Epithelial cell of esophagus (primary cell): ENCODE data around the gene HSPA9.
A peak's percentile ranks its signal among the peaks of the same experiment; 100 is the strongest.

Source experiments
- DNase-seq: peaks from one replicate; pipeline ENCODE4 v3.0.0; 2010; ENCODE audit warnings: low read depth
- H3K4me3 ChIP-seq: 2 replicates; pipeline ENCODE4 v1.5.1; 2011; ENCODE audit warnings: mild to moderate bottlenecking, low read length, control low read depth
- TF ChIP-seq, protein P1 (sequence below): IDR thresholded peaks from 2 replicates; pipeline ENCODE4 v1.5.1; 2011; ENCODE audit warnings: low read depth, mild to moderate bottlenecking, low read length, control low read depth, inconsistent platforms; ENCODE audit not compliant: insufficient read depth; ENCODE audit errors: missing control alignments

Gene HSPA9

DNA sequence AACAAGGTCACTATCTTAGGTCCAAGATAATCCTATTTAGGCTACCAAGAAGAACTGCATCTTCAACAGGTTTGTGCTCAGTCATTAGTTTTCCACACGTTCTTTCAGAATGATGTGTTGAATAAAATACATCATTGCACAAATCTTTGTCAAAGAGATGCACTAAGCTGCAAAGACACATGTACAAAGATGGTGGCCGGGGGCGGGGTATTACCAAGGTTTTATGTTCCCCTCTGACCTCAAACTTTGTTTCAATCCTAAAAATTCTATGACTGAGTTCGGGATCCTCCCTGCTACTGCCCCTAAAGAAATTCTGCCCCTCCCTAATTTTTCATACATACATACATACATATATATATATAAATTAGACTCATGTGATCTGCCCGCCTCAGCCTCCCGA is 14.2 kb downstream of the HSPA9 start:
- TF ChIP-seq, protein P1, sequence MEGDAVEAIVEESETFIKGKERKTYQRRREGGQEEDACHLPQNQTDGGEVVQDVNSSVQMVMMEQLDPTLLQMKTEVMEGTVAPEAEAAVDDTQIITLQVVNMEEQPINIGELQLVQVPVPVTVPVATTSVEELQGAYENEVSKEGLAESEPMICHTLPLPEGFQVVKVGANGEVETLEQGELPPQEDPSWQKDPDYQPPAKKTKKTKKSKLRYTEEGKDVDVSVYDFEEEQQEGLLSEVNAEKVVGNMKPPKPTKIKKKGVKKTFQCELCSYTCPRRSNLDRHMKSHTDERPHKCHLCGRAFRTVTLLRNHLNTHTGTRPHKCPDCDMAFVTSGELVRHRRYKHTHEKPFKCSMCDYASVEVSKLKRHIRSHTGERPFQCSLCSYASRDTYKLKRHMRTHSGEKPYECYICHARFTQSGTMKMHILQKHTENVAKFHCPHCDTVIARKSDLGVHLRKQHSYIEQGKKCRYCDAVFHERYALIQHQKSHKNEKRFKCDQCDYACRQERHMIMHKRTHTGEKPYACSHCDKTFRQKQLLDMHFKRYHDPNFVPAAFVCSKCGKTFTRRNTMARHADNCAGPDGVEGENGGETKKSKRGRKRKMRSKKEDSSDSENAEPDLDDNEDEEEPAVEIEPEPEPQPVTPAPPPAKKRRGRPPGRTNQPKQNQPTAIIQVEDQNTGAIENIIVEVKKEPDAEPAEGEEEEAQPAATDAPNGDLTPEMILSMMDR, result no peak
- DNase-seq, result no peak
- H3K4me3 ChIP-seq, result no peak overlapping the region

DNA sequence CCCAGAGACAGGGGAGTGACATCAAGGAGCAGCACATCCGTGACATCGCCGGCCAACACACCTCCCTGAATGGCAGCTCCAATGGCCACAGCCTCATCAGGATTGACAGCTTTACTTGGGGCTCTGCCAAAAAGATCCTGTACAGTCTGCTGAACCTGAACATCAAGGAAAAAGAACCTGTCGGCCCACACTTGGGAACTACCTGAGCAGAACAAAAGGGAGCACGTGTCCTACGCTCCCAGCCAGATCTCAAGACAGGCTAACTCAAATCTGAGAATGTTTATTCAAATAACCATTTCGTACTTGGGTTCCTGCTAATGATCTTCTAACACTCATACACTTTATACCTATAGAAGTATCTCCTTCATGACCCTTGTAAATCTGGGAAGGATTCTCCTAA is 15.3 kb downstream of the HSPA9 start:
- H3K4me3 ChIP-seq, result no peak overlapping the region
- TF ChIP-seq, protein P1, result no peak
- DNase-seq, result peak; percentile 86

DNA sequence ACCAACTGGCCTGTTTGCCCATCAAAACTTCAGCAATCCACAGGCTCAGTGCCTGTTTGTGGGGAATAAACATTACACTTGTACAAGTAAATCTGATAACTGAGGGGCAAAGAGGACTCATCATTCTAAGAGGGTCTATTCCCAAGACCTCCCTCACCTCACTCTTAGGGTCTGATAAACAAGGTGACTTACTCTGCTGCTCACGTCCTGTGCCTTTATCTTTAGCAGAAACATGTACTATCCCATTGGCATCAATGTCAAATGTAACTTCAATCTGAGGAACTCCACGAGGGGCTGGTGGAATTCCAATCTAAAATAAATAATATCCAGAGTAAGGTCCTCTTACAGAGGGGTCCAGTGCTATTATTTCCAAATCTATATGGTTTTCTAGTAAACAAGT is 17.5 kb downstream of the HSPA9 start:
- TF ChIP-seq, protein P1, result no peak
- no peak overlapping the region for H3K4me3 ChIP-seq
- no peak for DNase-seq

DNA sequence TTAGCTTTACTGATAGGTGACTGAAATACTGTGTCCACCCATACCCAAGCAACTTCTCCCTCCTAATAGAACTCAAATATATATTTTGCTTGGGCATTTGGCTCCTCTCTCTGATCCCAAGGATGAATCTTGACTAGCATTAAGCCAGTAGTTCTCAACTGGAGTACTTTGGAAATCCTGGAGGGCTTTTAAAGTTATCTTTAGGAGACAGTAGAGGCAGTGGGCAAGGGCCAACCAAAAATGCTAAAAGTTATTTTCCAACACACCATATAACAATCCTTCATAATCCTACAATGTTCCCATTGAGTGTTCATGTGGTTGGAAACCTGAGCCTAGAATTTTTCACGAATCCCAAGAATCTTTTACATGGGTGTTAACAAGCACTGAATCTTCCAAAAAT is 21.1 kb downstream of the HSPA9 start:
- TF ChIP-seq, protein P1, result no peak
- no peak for DNase-seq
- no peak overlapping the region for H3K4me3 ChIP-seq

DNA sequence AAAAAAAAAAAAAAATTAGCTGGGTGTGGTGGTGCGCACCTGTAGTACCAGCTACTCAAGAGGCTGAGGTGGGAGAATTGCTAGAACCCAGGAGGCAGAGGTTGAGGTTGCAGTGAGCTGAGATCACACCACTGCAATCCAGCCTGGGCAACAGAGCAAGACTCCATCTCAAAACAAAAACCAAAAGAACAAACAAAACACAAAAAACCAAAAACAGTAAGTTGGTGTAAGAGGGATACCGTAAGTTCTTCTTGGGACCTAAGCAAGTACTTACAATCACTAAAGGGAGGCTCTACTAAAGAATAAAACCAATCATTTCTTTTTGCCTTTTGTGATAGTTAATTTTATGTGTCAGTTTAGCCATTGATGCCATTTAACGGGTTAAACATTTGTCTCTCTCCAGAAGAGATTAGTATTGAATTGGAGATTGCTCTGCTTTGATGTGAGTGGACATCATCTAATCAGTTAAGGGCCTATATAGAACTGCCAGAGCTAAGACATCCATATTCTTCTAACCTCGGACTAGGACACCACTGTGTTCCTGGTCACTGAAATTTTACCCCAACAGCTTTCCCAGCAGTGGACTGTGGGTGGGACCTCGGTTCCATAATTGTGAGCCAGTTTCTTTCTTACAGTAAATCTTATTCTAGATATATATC is 21.6 kb downstream of the HSPA9 start:
- TF ChIP-seq, protein P1, result no peak
- no peak for DNase-seq
- no peak overlapping the region for H3K4me3 ChIP-seq

DNA sequence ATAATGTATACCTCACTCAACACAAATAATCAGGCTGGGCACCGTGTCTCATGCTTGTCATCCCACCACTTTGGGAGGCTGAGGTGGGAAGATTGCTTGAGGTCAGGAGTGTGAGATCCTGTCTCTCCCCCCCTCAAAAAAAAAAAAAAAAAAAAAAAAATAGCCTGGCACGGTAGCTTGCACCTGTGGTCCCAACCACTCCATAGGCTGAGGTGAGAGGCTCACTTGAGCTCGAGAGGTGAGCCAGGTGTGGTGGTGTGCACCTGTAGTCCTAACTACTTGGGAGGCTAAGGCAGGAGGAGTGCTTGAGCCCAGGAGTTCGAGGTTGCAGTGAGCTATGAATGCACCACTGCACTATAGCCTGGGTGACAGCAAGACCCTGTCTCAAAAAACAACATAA is 22.5 kb downstream of the HSPA9 start:
- no peak overlapping the region for H3K4me3 ChIP-seq
- no peak for DNase-seq
- TF ChIP-seq, protein P1, result no peak

DNA sequence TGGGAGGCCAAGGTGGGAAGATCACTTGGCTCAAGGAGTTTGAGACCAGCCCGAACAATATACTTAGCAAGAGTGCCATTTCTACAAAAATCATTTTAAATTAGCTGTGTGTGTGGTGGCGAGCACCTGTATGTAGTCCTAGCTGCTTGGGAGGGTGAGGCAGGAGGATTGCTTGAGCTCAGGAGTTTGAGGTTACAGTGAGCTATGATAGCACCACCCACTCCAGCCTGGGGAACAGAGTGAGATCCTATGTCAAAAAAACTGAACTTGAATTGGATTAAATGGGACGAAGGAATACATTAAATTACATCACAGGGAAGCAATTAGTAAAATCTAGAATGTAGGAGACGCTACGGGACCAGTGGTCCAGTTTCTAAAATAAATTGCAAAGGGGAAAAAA is 25.8 kb downstream of the HSPA9 start:
- no peak overlapping the region for H3K4me3 ChIP-seq
- DNase-seq, result no peak
- TF ChIP-seq, protein P1, result no peak
